OCI-LY7 (cell line): ENCODE measurements around the gene FOXG1. TPM values are rescaled to one million over a fixed set of nuclear protein-coding genes. Genes with fewer than 3 reads are reported as not detected.

Source experiments
- BruUV-seq: library from RNA; stranded (reverse); fragments of 400-500 nt; replicated peaks from 2 replicates; lab custom pipeline; 2021; lab: Mats Ljungman, UMichigan
- CTCF ChIA-PET: fragments of 300-600 bp; sonication (Branson Sonifier 250); formaldehyde crosslinking; loops from one replicate; lab custom pipeline; 2022; ENCODE audit warnings: antibody characterized with exemption; ENCODE audit not compliant: unreplicated experiment; lab: Charles Lee
- POLR2A ChIA-PET: fragments of 300-600 bp; sonication (Branson Sonifier 250); formaldehyde crosslinking; loops from one replicate; lab custom pipeline; 2022; ENCODE audit warnings: antibody characterized with exemption; lab: Charles Lee
- DNase-seq: peaks from one replicate; pipeline ENCODE4 v3.0.0-alpha.2; 2015; ENCODE audit warnings: low spot score
- H2AFZ ChIP-seq: fragments of 200-600 bp; sonication (generic), shearing (Covaris generic); 2 replicates; pipeline ENCODE4 v1.6.1; 2014; ENCODE audit warnings: mild to moderate bottlenecking, antibody characterized with exemption, low read length, moderate library complexity
- H3K27ac ChIP-seq: fragments of 200-600 bp; sonication (generic); 2 replicates; pipeline ENCODE4 v1.5.1; 2014; ENCODE audit warnings: mixed run types, low read depth, mild to moderate bottlenecking, moderate library complexity, low read length, inconsistent platforms; ENCODE audit not compliant: poor library complexity, severe bottlenecking
- H3K36me3 ChIP-seq: fragments of 200-600 bp; sonication (generic); 2 replicates; pipeline ENCODE4 v1.6.1; 2014; ENCODE audit warnings: mild to moderate bottlenecking, antibody characterized with exemption, low read length, moderate library complexity, mixed read lengths; ENCODE audit not compliant: insufficient read depth
- H3K4me1 ChIP-seq: fragments of 200-600 bp; sonication (generic); 2 replicates; pipeline ENCODE4 v1.5.1; 2014; ENCODE audit warnings: mild to moderate bottlenecking, low read length; ENCODE audit not compliant: insufficient read depth, poor library complexity, severe bottlenecking
- H3K4me2 ChIP-seq: fragments of 200-600 bp; sonication (generic); 2 replicates; pipeline ENCODE4 v1.6.1; 2014; ENCODE audit warnings: mild to moderate bottlenecking, low read length
- H3K4me3 ChIP-seq: fragments of 200-600 bp; sonication (generic); 2 replicates; pipeline ENCODE4 v1.5.1; 2014; ENCODE audit warnings: mild to moderate bottlenecking, low read depth, low read length; ENCODE audit not compliant: poor library complexity, severe bottlenecking
- H3K79me2 ChIP-seq: fragments of 200-600 bp; sonication (generic); 2 replicates; pipeline ENCODE4 v1.6.1; 2016; ENCODE audit warnings: low read depth, mild to moderate bottlenecking, low read length, moderate library complexity, mixed read lengths; ENCODE audit not compliant: insufficient read depth
- H3K9me2 ChIP-seq: fragments of 200-600 bp; sonication (generic); 2 replicates; pipeline ENCODE4 v1.6.1; 2016; ENCODE audit warnings: mild to moderate bottlenecking, low read length, mixed read lengths; ENCODE audit not compliant: insufficient read depth
- H3K9me3 ChIP-seq: fragments of 200-600 bp; sonication (generic); 2 replicates; pipeline ENCODE4 v1.6.1; 2014; ENCODE audit warnings: mild to moderate bottlenecking, mixed run types, low read length, mixed read lengths
- H4K20me1 ChIP-seq: fragments of 200-600 bp; sonication (generic); 2 replicates; pipeline ENCODE4 v1.6.1; 2014; ENCODE audit warnings: mild to moderate bottlenecking, antibody characterized with exemption, low read length, moderate library complexity, mixed read lengths; ENCODE audit not compliant: insufficient read depth
- CTCF ChIP-seq: fragments of 200-600 bp; sonication (generic); conservative IDR thresholded peaks from 2 replicates; pipeline ENCODE4 v1.5.1; 2014; ENCODE audit warnings: mild to moderate bottlenecking, antibody characterized with exemption, low read length, moderate library complexity, mixed read lengths
- EZH2phosphoT487 ChIP-seq: fragments of 200-600 bp; sonication (generic); IDR thresholded peaks from 2 replicates; pipeline ENCODE4 v1.6.1; 2018; ENCODE audit warnings: low read depth, borderline replicate concordance, mild to moderate bottlenecking, mixed run types, antibody characterized with exemption, low read length, moderate library complexity, mixed read lengths
- intact Hi-C: fragments of 100-400 bp; cut with micrococcal nuclease; formaldehyde crosslinking; loops from one replicate; pipeline ENCODE4 v1.10.0; 2022; ENCODE audit not compliant: unreplicated experiment
- total RNA-seq, 2 experiments: library from RNA; depleted of rRNA in 1 of 2; stranded (reverse); fragments of >200 nt in 1 of 2; shearing (Covaris generic) in 1 of 2; gene quantifications; 2 replicates each; pipeline ENCODE4 v1.2.3, GENCODE V29; 2014 to 2022

The FOXG1 gene
- total RNA-seq, 2 experiments from 2014 or later = not detected

DNA sequence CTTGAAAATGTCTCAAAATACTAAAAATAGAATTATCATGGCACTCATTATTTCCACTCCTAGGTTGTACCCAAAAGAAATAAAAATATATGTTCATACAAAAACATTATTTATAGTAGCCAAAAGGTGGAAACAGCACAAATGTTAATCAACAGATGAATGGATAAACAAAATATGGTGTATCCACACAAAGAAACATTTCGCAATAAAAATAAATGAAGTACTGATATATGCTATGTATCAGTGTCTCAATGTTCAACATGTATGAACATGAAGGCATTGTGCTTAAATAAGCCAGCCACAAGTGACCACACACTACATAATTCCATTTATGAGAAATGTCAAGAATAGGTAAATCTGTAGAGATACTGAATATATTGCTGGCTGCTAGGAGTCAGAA is 40.9 kb downstream of the FOXG1 start:
- TF ChIP-seq CTCF (no peak), EZH2phosphoT487 (no peak)
- H3K36me3 ChIP-seq = no peaks in the 10 kb centered on the region
- H3K79me2 ChIP-seq = no peaks in the 10 kb centered on the region
- no peak overlapping the region for H3K4me3 ChIP-seq
- ChIA-PET POLR2A (no interaction called here), CTCF (no interaction called here)
- H3K4me1 ChIP-seq = no peaks in the 10 kb centered on the region
- H3K27ac ChIP-seq = no peak overlapping the region
- BruUV-seq = no TSS peak
- H4K20me1 ChIP-seq = no peaks in the 10 kb centered on the region
- 0 out of 2 replicates have a peak, but pooled peaks cover 7% of the 10 kb centered on the region for H3K9me3 ChIP-seq
- H2AFZ ChIP-seq = no peak overlapping the region
- intact Hi-C loops = no loop called here
- no peaks in the 10 kb centered on the region for H3K9me2 ChIP-seq
- H3K4me2 ChIP-seq = no peak overlapping the region
- no peak for DNase-seq

- H3K9me3 ChIP-seq = peaks cover 12% of the 10 kb centered on the region; the same call in 1 of the 2 replicates
- no peak overlapping the region for H2AFZ ChIP-seq
- H3K36me3 ChIP-seq = no peaks in the 10 kb centered on the region
- DNase-seq = no peak
- TF ChIP-seq CTCF (no peak), EZH2phosphoT487 (no peak)
- no peak overlapping the region for H3K4me3 ChIP-seq
- no peaks in the 10 kb centered on the region for H4K20me1 ChIP-seq
- ChIA-PET CTCF (no interaction called here), POLR2A (no interaction called here)
- no peaks in the 10 kb centered on the region for H3K9me2 ChIP-seq
- H3K79me2 ChIP-seq = no peaks in the 10 kb centered on the region
- no peaks in the 10 kb centered on the region for H3K4me1 ChIP-seq
- BruUV-seq = no TSS peak
- no peak overlapping the region for H3K27ac ChIP-seq
- no peak overlapping the region for H3K4me2 ChIP-seq
- intact Hi-C loops = no loop called here
Measured at GRCh38 chr14:28813810-28814209, 47.2 kb downstream of the FOXG1 start.
